Heart right ventricle (tissue), 16 donors: Measurements from ENCODE around the gene LRRC61. TPM values are rescaled to one million over a fixed set of nuclear protein-coding genes. Genes with fewer than 3 reads are reported as not detected.
"Not testable (repeated sequence)": the region's sequence is repeated elsewhere in the genome, so short reads cannot be mapped to it uniquely, and the experiment has no call there.

Source experiments
- ATAC-seq, 8 donors: fragments of 200-7000 bp; cut with Tn5 transposase; one replicate each; pipeline ENCODE4 v1.9.1; 2020; ENCODE audit warnings: mild to moderate bottlenecking in 8 of 8, moderate library complexity in 8 of 8, moderate number of reproducible peaks in 1 of 8
- DNase-seq, 2 donors: peaks; one replicate each; pipeline ENCODE4 v3.0.0-alpha.2; 2020
- H3K27ac ChIP-seq, 10 donors: fragments of 200-600 bp; sonication (generic) in 2 of 10; one replicate each; pipeline versions ENCODE4 v1.5.0 to v1.8.0; 2020 to 2022; ENCODE audit warnings: mild to moderate bottlenecking in 3 of 10
- H3K27me3 ChIP-seq, 7 donors: fragments of 200-600 bp; one replicate each; pipeline ENCODE4 v1.8.0; 2021 to 2022; ENCODE audit warnings: mild to moderate bottlenecking in 2 of 7
- H3K36me3 ChIP-seq, 9 donors: fragments of 200-600 bp; sonication (generic) in 1 of 9; one replicate each; pipeline versions ENCODE4 v1.5.0 to v1.8.0; 2020 to 2022; ENCODE audit warnings: mild to moderate bottlenecking in 2 of 9
- H3K4me1 ChIP-seq, 9 donors: fragments of 200-600 bp; sonication (generic) in 1 of 9; one replicate each; pipeline versions ENCODE4 v1.5.0 to v1.8.0; 2020 to 2022; ENCODE audit warnings: mild to moderate bottlenecking in 4 of 9
- H3K4me3 ChIP-seq, 10 donors: fragments of 200-600 bp; sonication (generic) in 2 of 10; one replicate each; pipeline versions ENCODE4 v1.5.0 to v1.8.0; 2020 to 2022; ENCODE audit warnings: mild to moderate bottlenecking in 7 of 10, moderate library complexity in 2 of 10
- H3K9me3 ChIP-seq, 11 donors: fragments of 200-600 bp in 10 of 11; sonication (generic) in 2 of 11; one replicate each; pipeline versions ENCODE4 v1.5.0 to v1.8.0; 2013 to 2022; ENCODE audit warnings: mild to moderate bottlenecking in 2 of 11, control low read depth in 1 of 11, moderate library complexity in 1 of 11
- WGBS, 2 donors: extraction: QIAGEN DNeasy Blood & Tissue Kit; methylation state at CpG; one replicate each; pipeline ENCODE4 v1.1.7; 2013; ENCODE audit warnings: inconsistent platforms in 1 of 2; 5-methylcytosine and 5-hydroxymethylcytosine counted together
- intact Hi-C, 10 donors: fragments of 100-400 bp; cut with DNase I; formaldehyde crosslinking; loops; one replicate each; pipeline versions ENCODE4 v1.11.1 to v1.14.2; 2022
- polyA plus RNA-seq, 2 donors: library from polyadenylated mRNA; stranded (reverse); fragments of 200-250 nt; gene quantifications; one replicate each; pipeline ENCODE4 v1.2.3, GENCODE V29; 2013
- total RNA-seq, 10 donors: library from RNA; stranded (reverse); fragmentation: NEBNext Ultra II Directional in 3 of 10; extraction: Animal tissue kit (Norgen Biotek cat#: 25700) in 3 of 10; gene quantifications; one replicate each; pipeline versions ENCODE4 v1.2.1 to v1.2.4, GENCODE V29; 2021 to 2023
- TF ChIP-seq, protein P1 (sequence below), 9 donors: fragments of 200-600 bp; sonication (generic) in 2 of 9; IDR thresholded peaks; one replicate each; pipeline versions ENCODE4 v1.5.0 to v1.8.0; 2021 to 2022; ENCODE audit warnings: antibody characterized with exemption in 9 of 9, mild to moderate bottlenecking in 5 of 9, moderate library complexity in 1 of 9
- donor health status: Arrhythmogenic right ventricular cardiomyopathy.
- donor health status: ischemic (EF 13 %, LVEDD 7.1; RV severe dilation, severe dysfunction).
- donor health status: healthy with polysubstance abuse.
- donor health status: DM: no; HTN: yes; CAD: no.
- donor health status: DM: no; HTN: no; CAD: no.
- donor health status: ischemic (EF 25% LVEDD 6.9; RV normal size, moderate dysfunction).
- donor health status: ischemic (EF 25% LVEDD 5.7; RV mildly dilated, moderate dysfunction).
- donor health status: healthy.
- donor health status: DM: yes; HTN: yes; CAD: no.
- donor health status: Ischemic cardiomyopathy.
- donor health status: ischemic (EF 35%, LVEDD 5.7; RV mildly dilated, moderate dysfunction).
- donor health status: nonischemic (EF 11% LVEDD 7.7; RV severe dilation, severe dysfunction).
- donor health status: DM: yes; HTN: yes; CAD: no.
- donor health status: PGD.
- donor health status: ischemic (EF 29% LVEDD 5.4; RV normal size, mild dysfunction).
- donor health status: nonischemic (EF 23%, LVEDD 6.1; RV moderate dilation, normal function).

LRRC61 gene
- total and polyA plus RNA-seq, 12 donors, result 1.2 to 6.4 (median 3.9) TPM

DNA sequence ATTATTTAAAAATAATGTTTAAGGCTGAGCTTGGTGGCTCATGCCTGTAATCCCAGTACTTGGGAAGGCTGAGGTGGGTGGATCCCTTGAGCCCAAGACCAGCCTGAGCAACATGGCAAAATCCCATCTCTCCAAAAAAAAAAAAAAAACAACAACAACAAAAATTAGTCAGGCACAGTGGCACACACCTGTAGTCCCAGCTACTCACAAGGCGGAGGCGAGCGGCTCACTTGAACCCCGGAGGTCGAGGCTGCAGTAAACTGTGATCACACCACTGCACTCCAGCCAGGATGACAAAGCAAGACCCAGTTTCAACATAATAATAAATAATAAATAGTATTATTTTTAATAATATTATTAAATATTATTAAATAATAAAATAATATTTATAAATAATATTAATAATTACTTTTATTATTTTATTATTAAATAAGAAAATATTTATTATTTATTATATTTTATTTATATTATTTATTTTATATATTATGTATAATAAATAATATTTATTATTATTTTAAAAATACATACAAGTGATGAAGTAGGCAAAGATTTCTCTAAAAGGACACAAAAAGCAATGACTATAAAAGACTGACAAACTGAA lies 8.4 kb upstream of the LRRC61 start:
- no peaks in the 10 kb centered on the region for H3K9me3 ChIP-seq
- WGBS, 2 donors, result 86 to 98% methylated on average over 5 of the region's 5 CpGs
- H3K4me1 ChIP-seq, result peaks cover 0 to 3% (median 0%) of the 10 kb centered on the region in 9 donors
- ATAC-seq, result no peak
- no peak for DNase-seq
- intact Hi-C loops, result no loop called here
- H3K4me3 ChIP-seq, result no peak overlapping the region
- no peaks in the 10 kb centered on the region for H3K36me3 ChIP-seq
- no peak overlapping the region for H3K27ac ChIP-seq
- TF ChIP-seq, protein P1, sequence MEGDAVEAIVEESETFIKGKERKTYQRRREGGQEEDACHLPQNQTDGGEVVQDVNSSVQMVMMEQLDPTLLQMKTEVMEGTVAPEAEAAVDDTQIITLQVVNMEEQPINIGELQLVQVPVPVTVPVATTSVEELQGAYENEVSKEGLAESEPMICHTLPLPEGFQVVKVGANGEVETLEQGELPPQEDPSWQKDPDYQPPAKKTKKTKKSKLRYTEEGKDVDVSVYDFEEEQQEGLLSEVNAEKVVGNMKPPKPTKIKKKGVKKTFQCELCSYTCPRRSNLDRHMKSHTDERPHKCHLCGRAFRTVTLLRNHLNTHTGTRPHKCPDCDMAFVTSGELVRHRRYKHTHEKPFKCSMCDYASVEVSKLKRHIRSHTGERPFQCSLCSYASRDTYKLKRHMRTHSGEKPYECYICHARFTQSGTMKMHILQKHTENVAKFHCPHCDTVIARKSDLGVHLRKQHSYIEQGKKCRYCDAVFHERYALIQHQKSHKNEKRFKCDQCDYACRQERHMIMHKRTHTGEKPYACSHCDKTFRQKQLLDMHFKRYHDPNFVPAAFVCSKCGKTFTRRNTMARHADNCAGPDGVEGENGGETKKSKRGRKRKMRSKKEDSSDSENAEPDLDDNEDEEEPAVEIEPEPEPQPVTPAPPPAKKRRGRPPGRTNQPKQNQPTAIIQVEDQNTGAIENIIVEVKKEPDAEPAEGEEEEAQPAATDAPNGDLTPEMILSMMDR (IDR thresholded peaks at IDR 0.05), result no peak
- no peaks in the 10 kb centered on the region for H3K27me3 ChIP-seq

DNA sequence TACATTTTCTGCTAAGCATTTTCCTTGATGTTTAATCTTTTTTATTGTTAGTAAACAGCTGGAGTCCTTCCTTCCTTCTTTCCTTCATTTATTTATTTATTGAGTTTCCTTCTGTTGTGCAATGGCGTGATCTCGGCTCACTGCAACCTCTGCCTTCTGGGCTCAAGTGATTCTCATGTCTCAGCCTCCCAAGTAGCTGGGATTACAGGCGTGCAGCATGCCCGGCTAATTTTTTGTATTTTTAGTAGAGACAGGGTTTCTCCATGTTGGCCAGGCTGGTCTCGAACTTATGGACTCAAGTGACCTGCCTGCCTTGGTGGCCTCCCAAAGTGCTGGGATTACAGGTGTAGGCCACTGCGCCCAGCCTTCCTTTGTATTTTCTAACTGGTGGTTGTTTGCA lies 6.2 kb upstream of the LRRC61 start:
- ATAC-seq, H3K4me3 ChIP-seq, H3K27me3 ChIP-seq, H3K4me1 ChIP-seq, DNase-seq, H3K27ac ChIP-seq, H3K9me3 ChIP-seq, H3K36me3 ChIP-seq, intact Hi-C loops: not testable (repeated sequence)
- 86 to 88% methylated on average over 6 of the region's 6 CpGs for WGBS, 2 donors

GRCh38 chr7:150317748-150318444 lies 5.3 kb upstream of the LRRC61 start:
- Histone ChIP-seq H3K27me3 (peaks cover 0 to 11% (median 2%) of the 10 kb centered on the region in 7 donors), H3K4me3 (no peak overlapping the region), H3K36me3 (no peaks in the 10 kb centered on the region), H3K9me3 (no peaks in the 10 kb centered on the region), H3K27ac (peak overlapping the region in 1 of 10 donors; percentile 24), H3K4me1 (peaks cover 0 to 8% (median 6%) of the 10 kb centered on the region in 9 donors)
- 50 to 57% methylated on average over 7 of the region's 7 CpGs for WGBS, 2 donors
- ATAC-seq (no peak), DNase-seq (no peak)
- intact Hi-C loops, result no loop called here
- TF ChIP-seq, protein P1 (IDR thresholded peaks at IDR 0.05), result no peak

DNA sequence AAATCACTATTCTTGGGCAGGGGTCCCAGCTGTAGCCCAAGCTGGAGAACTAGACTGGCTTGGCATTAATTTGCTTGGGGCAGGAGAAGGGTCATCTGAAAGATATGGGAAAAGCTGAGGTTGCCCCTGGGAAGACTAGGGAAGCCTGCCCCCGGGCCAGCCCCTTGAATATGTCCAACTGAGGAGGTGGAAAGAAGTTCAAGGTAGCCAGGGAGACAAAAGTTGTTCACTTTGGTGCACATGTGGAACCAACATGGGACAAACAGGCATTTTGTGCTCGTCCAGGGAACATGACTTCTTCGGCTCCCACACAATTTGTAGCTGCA lies 1.4 kb upstream of the LRRC61 start:
- TF ChIP-seq, protein P1 (IDR thresholded peaks at IDR 0.05), result no peak
- intact Hi-C loops, result no loop called here
- H3K4me1 ChIP-seq, result peaks cover 0 to 32% (median 15%) of the 10 kb centered on the region in 9 donors
- H3K4me3 ChIP-seq, result no peak overlapping the region
- WGBS, 2 donors, result 91 to 98% methylated on average over 3 of the region's 3 CpGs
- ATAC-seq (no peak), DNase-seq (no peak)
- H3K36me3 ChIP-seq, result peaks cover 0 to 10% (median 0%) of the 10 kb centered on the region in 9 donors
- no peaks in the 10 kb centered on the region for H3K9me3 ChIP-seq
- H3K27me3 ChIP-seq, result peaks cover 0 to 19% (median 9%) of the 10 kb centered on the region in 7 donors
- H3K27ac ChIP-seq, result no peak overlapping the region
